GM23248 (cell line): Measurements from ENCODE around the gene STUM. TPM values are rescaled to one million over a fixed set of nuclear protein-coding genes. Genes with fewer than 3 reads are reported as not detected.

Experiments
- DNase-seq: peaks from one replicate; pipeline ENCODE4 v3.0.0-alpha.2; 2015
- H2AFZ ChIP-seq: fragments of 200-600 bp; sonication (generic); 2 replicates; pipeline ENCODE4 v1.6.1; 2016; ENCODE audit warnings: antibody characterized with exemption
- H3F3A ChIP-seq: fragments of 200-600 bp; sonication (generic); 2 replicates; pipeline ENCODE4 v1.6.1; 2016; ENCODE audit warnings: mild to moderate bottlenecking, antibody characterized with exemption, mixed run types; ENCODE audit not compliant: insufficient read depth
- H3K27ac ChIP-seq: fragments of 200-600 bp; sonication (generic); 2 replicates; pipeline ENCODE4 v1.5.1; 2016; ENCODE audit warnings: mild to moderate bottlenecking
- H3K27me3 ChIP-seq: fragments of 200-600 bp; sonication (generic); replicated peaks from 2 replicates; pipeline ENCODE4 v1.6.1; 2016; ENCODE audit warnings: mild to moderate bottlenecking; ENCODE audit not compliant: insufficient read depth
- H3K36me3 ChIP-seq: fragments of 200-600 bp; sonication (generic); 2 replicates; pipeline ENCODE4 v1.6.1; 2016; ENCODE audit warnings: low read depth, mild to moderate bottlenecking
- H3K4me1 ChIP-seq: fragments of 200-600 bp; sonication (generic); 2 replicates; pipeline ENCODE4 v1.6.1; 2016; ENCODE audit warnings: mild to moderate bottlenecking; ENCODE audit not compliant: insufficient read depth
- H3K4me2 ChIP-seq: fragments of 200-600 bp; sonication (generic); one replicate; pipeline ENCODE4 v1.6.1; 2016; ENCODE audit warnings: mild to moderate bottlenecking; ENCODE audit not compliant: unreplicated experiment
- H3K4me3 ChIP-seq: fragments of 200-600 bp; sonication (generic); 2 replicates; pipeline ENCODE4 v1.5.1; 2016; ENCODE audit warnings: mild to moderate bottlenecking
- H3K79me2 ChIP-seq: fragments of 200-600 bp; sonication (generic); 2 replicates; pipeline ENCODE4 v1.6.1; 2016; ENCODE audit warnings: mild to moderate bottlenecking; ENCODE audit not compliant: insufficient read depth
- H3K9ac ChIP-seq: fragments of 200-600 bp; sonication (generic); 2 replicates; pipeline ENCODE4 v1.6.1; 2016; ENCODE audit warnings: mild to moderate bottlenecking
- H3K9me2 ChIP-seq: fragments of 200-600 bp; sonication (generic); 2 replicates; pipeline ENCODE4 v1.6.1; 2016; ENCODE audit warnings: mixed run types, mild to moderate bottlenecking, moderate library complexity; ENCODE audit not compliant: insufficient read depth
- H3K9me3 ChIP-seq: fragments of 200-600 bp; sonication (generic); one replicate; pipeline ENCODE4 v1.6.1; 2017; ENCODE audit warnings: low read depth
- H4K20me1 ChIP-seq: fragments of 200-600 bp; sonication (generic); 2 replicates; pipeline ENCODE4 v1.6.0; 2016; ENCODE audit not compliant: insufficient read depth
- EZH2 ChIP-seq: fragments of 200-600 bp; sonication (generic); IDR thresholded peaks from 2 replicates; pipeline ENCODE4 v1.6.1; 2018; ENCODE audit warnings: antibody characterized with exemption, mild to moderate bottlenecking; ENCODE audit not compliant: insufficient read depth, poor library complexity, severe bottlenecking
- EZH2phosphoT487 ChIP-seq: fragments of 200-600 bp; sonication (generic); IDR thresholded peaks from 2 replicates; pipeline ENCODE4 v1.6.1; 2018; ENCODE audit warnings: antibody characterized with exemption, moderate library complexity, mild to moderate bottlenecking, low read depth; ENCODE audit not compliant: insufficient read depth
- WGBS, 2 experiments: methylation state at CpG; one replicate each; pipeline ENCODE4 v1.1.6; 2015 to 2017; ENCODE audit warnings: low lambda C conversion rate in 2 of 2, low coverage in 1 of 2; ENCODE audit errors: missing lambda C conversion rate in 2 of 2; 5-methylcytosine and 5-hydroxymethylcytosine counted together
- in situ Hi-C: fragments of 300-500 bp; cut with MboI; formaldehyde crosslinking; loops from 2 replicates; pipeline ENCODE4 v1.15.0; 2020
- polyA plus RNA-seq: library from polyadenylated mRNA; unstranded; fragments of >200 nt; fragmentation: Nextera tagmentation; extraction: Ambion mirVana; gene quantifications from 2 replicates; pipeline ENCODE4 v1.2.1, GENCODE V29; 2016
- total RNA-seq: library from RNA; depleted of rRNA; stranded (reverse); fragments of >200 nt; shearing (Covaris generic); gene quantifications from 2 replicates; pipeline ENCODE4 v1.2.3, GENCODE V29; 2014

STUM gene
- total and polyA plus RNA-seq, 2 experiments from 2014 or later = under 0.01 TPM; not detected in 1

GRCh38 chr1:226576601-226577000 lies 28.0 kb downstream of the STUM start:
- in situ Hi-C loops = no loop called here

DNA sequence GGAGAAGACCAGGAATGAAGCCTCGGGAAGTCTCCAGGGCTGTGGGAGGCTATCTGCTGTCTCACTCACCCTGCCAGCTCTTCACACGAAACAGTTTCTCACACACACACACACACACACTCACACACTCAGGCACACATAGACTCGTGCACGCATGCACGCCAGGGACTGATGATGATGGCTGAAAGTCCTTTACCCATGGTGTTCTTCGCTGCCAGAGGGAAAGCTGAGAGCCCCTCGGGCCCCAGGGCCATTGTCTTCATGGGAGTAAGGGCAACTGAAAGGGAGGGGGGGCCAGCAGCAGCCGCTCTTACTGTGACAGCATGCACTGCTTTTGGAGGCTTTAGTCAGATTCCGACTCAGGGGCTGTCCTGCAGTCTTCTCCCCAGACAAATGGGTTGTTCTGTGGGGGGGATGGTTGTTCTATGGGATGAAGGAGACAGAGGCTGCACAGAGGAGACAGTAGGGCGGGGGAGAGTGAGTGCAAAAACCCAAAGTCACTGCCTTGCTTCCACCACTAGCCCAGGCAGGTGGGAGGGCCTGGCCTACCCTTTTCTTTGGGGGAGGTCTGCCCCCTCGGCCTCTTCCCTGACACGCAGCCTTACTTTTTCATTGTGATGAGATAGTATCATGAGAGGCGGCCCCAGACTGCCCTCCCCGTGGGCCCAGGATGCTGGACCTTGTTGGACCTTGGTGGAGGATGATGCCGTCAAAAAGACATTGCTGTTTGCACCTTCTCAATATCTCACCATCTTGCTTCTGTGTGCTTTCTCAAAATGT lies 29.0 kb downstream of the STUM start:
- no peak overlapping the region for H3K27ac ChIP-seq
- no peak overlapping the region for H3K4me2 ChIP-seq
- H2AFZ ChIP-seq = no peak overlapping the region
- no peaks in the 10 kb centered on the region for H3K79me2 ChIP-seq
- in situ Hi-C loops = no loop called here
- H3K9me2 ChIP-seq = no peaks in the 10 kb centered on the region
- 50 to 52% methylated on average over 15 of the region's 15 CpGs for WGBS, 2 experiments
- H3K27me3 ChIP-seq = no peaks in the 10 kb centered on the region; the same call in 1 of the 2 replicates
- DNase-seq = no peak
- no peak for TF ChIP-seq EZH2
- no peak for TF ChIP-seq EZH2phosphoT487
- no peaks in the 10 kb centered on the region for H3K9me3 ChIP-seq
- no peaks in the 10 kb centered on the region for H3K36me3 ChIP-seq
- H4K20me1 ChIP-seq = no peaks in the 10 kb centered on the region
- no peaks in the 10 kb centered on the region for H3K4me1 ChIP-seq
- no peaks in the 10 kb centered on the region for H3F3A ChIP-seq
- no peak overlapping the region for H3K4me3 ChIP-seq
- no peak overlapping the region for H3K9ac ChIP-seq

More at GRCh38 chr1:226576601-226577000, 28.0 kb downstream of the STUM start:
- TF ChIP-seq EZH2 (no peak), EZH2phosphoT487 (no peak)
- H3K4me3 ChIP-seq = no peak overlapping the region
- no peak for DNase-seq
- H3K9me2 ChIP-seq = no peaks in the 10 kb centered on the region
- H3K27me3 ChIP-seq = no peaks in the 10 kb centered on the region; the same call in 1 of the 2 replicates
- no peaks in the 10 kb centered on the region for H3K9me3 ChIP-seq
- H2AFZ ChIP-seq = no peak overlapping the region
- no peaks in the 10 kb centered on the region for H3K4me1 ChIP-seq
- 30 to 39% methylated on average over 3 of the region's 3 CpGs for WGBS, 2 experiments
- H4K20me1 ChIP-seq = no peaks in the 10 kb centered on the region
- H3K27ac ChIP-seq = no peak overlapping the region
- H3K79me2 ChIP-seq = no peaks in the 10 kb centered on the region
- no peaks in the 10 kb centered on the region for H3K36me3 ChIP-seq
- no peak overlapping the region for H3K9ac ChIP-seq
- no peaks in the 10 kb centered on the region for H3F3A ChIP-seq
- H3K4me2 ChIP-seq = no peak overlapping the region

DNA sequence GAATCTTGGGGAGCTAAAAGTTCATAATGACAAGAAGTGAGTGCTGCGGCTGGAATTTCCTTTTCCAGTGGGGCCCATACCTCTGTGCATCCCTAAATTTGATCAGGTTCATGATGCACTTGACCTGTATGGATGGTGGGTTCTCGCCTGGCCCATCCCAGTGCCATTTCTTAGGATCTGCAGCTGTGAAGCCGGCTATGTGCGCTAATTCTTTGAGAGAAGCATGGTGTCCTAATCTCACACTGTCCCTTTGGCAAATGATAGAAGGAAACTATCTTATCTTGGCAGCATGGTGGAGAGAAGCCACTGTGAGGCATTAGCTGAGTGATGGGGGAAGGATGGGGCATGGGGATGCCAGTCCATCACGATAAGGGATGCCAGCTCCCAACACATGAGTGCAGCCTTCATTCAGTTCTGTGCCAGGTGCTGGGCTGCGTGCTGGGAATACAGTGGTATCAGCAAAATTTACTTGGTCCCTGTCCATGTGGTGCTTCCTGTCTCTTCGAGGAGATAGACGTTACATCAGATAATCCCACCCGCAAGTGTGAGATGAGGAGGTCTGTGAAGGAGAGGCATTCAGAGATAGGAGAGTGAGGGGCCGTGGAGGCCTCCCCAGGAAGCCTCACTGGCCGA lies 30.5 kb downstream of the STUM start:
- Histone ChIP-seq H3K9ac (no peak overlapping the region), H3K27me3 (no peaks in the 10 kb centered on the region; the same call in 1 of the 2 replicates), H4K20me1 (no peaks in the 10 kb centered on the region), H3K4me3 (no peak overlapping the region), H3K9me2 (no peaks in the 10 kb centered on the region), H3K27ac (no peak overlapping the region), H3K9me3 (no peaks in the 10 kb centered on the region), H2AFZ (no peak overlapping the region), H3F3A (no peaks in the 10 kb centered on the region), H3K79me2 (no peaks in the 10 kb centered on the region), H3K4me2 (no peak overlapping the region), H3K36me3 (no peaks in the 10 kb centered on the region), H3K4me1 (no peaks in the 10 kb centered on the region)
- WGBS, 2 experiments = 64 to 66% methylated on average over 11 of the region's 11 CpGs
- no peak for TF ChIP-seq EZH2
- no peak for TF ChIP-seq EZH2phosphoT487
- in situ Hi-C loops = no loop called here
- no peak for DNase-seq

DNA sequence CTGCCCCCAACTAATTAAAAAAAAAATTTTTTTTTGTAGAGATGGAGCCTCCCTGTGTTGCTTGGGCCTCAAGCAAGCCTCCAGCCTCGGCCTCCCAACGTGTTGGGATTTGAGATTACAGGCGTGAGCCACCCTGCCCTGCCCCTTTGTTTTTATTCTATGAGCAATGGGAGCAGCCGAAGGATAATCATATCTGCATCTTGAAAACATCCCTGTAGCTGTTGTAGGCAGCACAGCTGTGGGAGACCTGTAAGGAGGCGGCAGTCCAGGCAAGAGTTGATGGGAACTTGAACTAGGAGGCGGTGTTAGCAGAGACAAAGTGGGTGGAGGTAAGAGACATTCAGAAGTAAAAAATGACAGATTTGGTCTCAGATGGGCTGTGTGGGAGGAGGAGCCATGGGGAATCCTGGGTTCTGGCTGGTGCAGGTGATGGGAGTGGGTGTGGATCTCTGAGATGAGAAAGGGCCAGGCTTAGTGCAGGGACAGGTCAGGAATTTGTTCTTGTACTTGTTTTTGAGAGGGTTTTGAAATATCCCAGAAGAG lies 31.3 kb downstream of the STUM start:
- DNase-seq = no peak
- no peak overlapping the region for H3K4me3 ChIP-seq
- no peaks in the 10 kb centered on the region for H3K4me1 ChIP-seq
- no peaks in the 10 kb centered on the region for H3F3A ChIP-seq
- H3K36me3 ChIP-seq = no peaks in the 10 kb centered on the region
- H3K9me2 ChIP-seq = no peaks in the 10 kb centered on the region
- H4K20me1 ChIP-seq = no peaks in the 10 kb centered on the region
- TF ChIP-seq EZH2 = no peak
- TF ChIP-seq EZH2phosphoT487 = no peak
- H3K4me2 ChIP-seq = no peak overlapping the region
- no peak overlapping the region for H3K27ac ChIP-seq
- in situ Hi-C loops = no loop called here
- no peak overlapping the region for H3K9ac ChIP-seq
- no peak overlapping the region for H2AFZ ChIP-seq
- H3K27me3 ChIP-seq = no peaks in the 10 kb centered on the region; the same call in 1 of the 2 replicates
- no peaks in the 10 kb centered on the region for H3K79me2 ChIP-seq
- WGBS, 2 experiments = 66% methylated on average over 6 of the region's 6 CpGs
- no peaks in the 10 kb centered on the region for H3K9me3 ChIP-seq
